Femur (tissue), 1 donor: ENCODE results near the gene TNNI2.
"Not testable (repeated sequence)": the region's sequence is repeated elsewhere in the genome, so short reads cannot be mapped to it uniquely, and the experiment has no call there.

Experiments
- DNase-seq: peaks from one replicate; pipeline ENCODE4 v3.0.0-alpha.2; 2017

The TNNI2 gene

GRCh38 chr11:1875851-1876301 lies 37.1 kb downstream of the TNNI2 start:
- peak; percentile 55 for DNase-seq

GRCh38 chr11:1876361-1877063 lies 37.7 kb downstream of the TNNI2 start:
- DNase-seq = peak; percentile 92

GRCh38 chr11:1877211-1878136 lies 38.7 kb downstream of the TNNI2 start:
- peak; percentile 87 for DNase-seq

- peak; percentile 89 for DNase-seq
Measured at GRCh38 chr11:1878137-1879031, 39.6 kb downstream of the TNNI2 start.

- DNase-seq = peak; percentile 20
Measured at GRCh38 chr11:1879342-1879940, 40.7 kb downstream of the TNNI2 start.

- peak; percentile 93 for DNase-seq
Measured at GRCh38 chr11:1879941-1880720, 41.4 kb downstream of the TNNI2 start.

GRCh38 chr11:1880746-1881441 lies 42.1 kb downstream of the TNNI2 start:
- DNase-seq = peak; percentile 42

- peak; percentile 93 for DNase-seq
Measured at GRCh38 chr11:1881442-1882264, 42.9 kb downstream of the TNNI2 start.

- DNase-seq = peak; percentile 95
Measured at GRCh38 chr11:1882265-1883238, 43.8 kb downstream of the TNNI2 start.

- DNase-seq = peak; percentile 12
Measured at GRCh38 chr11:1883346-1884302, 44.8 kb downstream of the TNNI2 start.

- DNase-seq = peak; percentile 10
Measured at GRCh38 chr11:1884303-1884700, 45.5 kb downstream of the TNNI2 start.

- DNase-seq = not testable (repeated sequence)
Measured at GRCh38 chr11:1886551-1886950, 47.8 kb downstream of the TNNI2 start.

GRCh38 chr11:1887451-1888346 lies 48.9 kb downstream of the TNNI2 start:
- peak; percentile 20 for DNase-seq

- peak; percentile 25 for DNase-seq
Measured at GRCh38 chr11:1888347-1888753, 49.6 kb downstream of the TNNI2 start.

GRCh38 chr11:1888811-1889210 lies 50.0 kb downstream of the TNNI2 start:
- no peak for DNase-seq

- DNase-seq = peak; percentile 73
Measured at GRCh38 chr11:1889224-1889930, 50.6 kb downstream of the TNNI2 start.
